Cardiac muscle cell (in vitro differentiated cells and primary cell): ENCODE measurements around the gene ANKRD55. TPM values are rescaled to one million over a fixed set of nuclear protein-coding genes. Genes with fewer than 3 reads are reported as not detected.

ENCODE experiments used
- DNase-seq, 2 donors: peaks; one replicate each; pipeline versions ENCODE4 v3.0.0 to v3.0.0-alpha.2; 2010 to 2017; ENCODE audit warnings: low read depth in 1 of 2, low spot score in 1 of 2
- H3K27ac ChIP-seq: fragments of 200-600 bp; sonication (generic); 2 replicates; pipeline ENCODE4 v1.5.1; 2016
- H3K27me3 ChIP-seq: fragments of 200-600 bp; sonication (generic); 2 replicates; pipeline ENCODE4 v1.6.0; 2016; ENCODE audit warnings: control low read depth
- H3K36me3 ChIP-seq: fragments of 200-600 bp; sonication (generic); 2 replicates; pipeline ENCODE4 v1.5.1; 2016; ENCODE audit warnings: control low read depth
- H3K4me1 ChIP-seq: fragments of 200-600 bp; sonication (generic); 2 replicates; pipeline ENCODE4 v1.8.1; 2017; ENCODE audit warnings: low read depth, mild to moderate bottlenecking, mixed run types
- H3K4me3 ChIP-seq: fragments of 200-600 bp; sonication (generic); 2 replicates; pipeline ENCODE4 v1.5.1; 2016; ENCODE audit warnings: mild to moderate bottlenecking
- H3K9me3 ChIP-seq: fragments of 200-600 bp; sonication (generic); 2 replicates; pipeline ENCODE4 v1.5.1; 2017; ENCODE audit warnings: low read depth, mild to moderate bottlenecking, control low read depth
- CTCF ChIP-seq: IDR thresholded peaks from 2 replicates; pipeline ENCODE4 v1.5.1; 2012; ENCODE audit warnings: low read depth, mild to moderate bottlenecking, low read length
- polyA plus RNA-seq: library from polyadenylated mRNA; unstranded; fragments of >200 nt; fragmentation: Nextera tagmentation; extraction: Ambion mirVana; gene quantifications from 2 replicates; pipeline ENCODE4 v1.2.1, GENCODE V29; 2016
- total RNA-seq: library from RNA; depleted of rRNA; stranded (reverse); fragments of >200 nt; gene quantifications from 2 replicates; pipeline ENCODE4 v1.2.3, GENCODE V29; 2016

The ANKRD55 gene
- total and polyA plus RNA-seq, 2 experiments from 2014 or later = 0.28 TPM; not detected in 1

GRCh38 chr5:56145106-56145505 is 88.0 kb downstream of the ANKRD55 start:
- TF ChIP-seq CTCF = no peak
- Histone ChIP-seq H3K27ac (no peak overlapping the region), H3K4me3 (no peak overlapping the region)

GRCh38 chr5:56144211-56144610 is 88.9 kb downstream of the ANKRD55 start:
- Histone ChIP-seq H3K4me1 (no peaks in the 10 kb centered on the region), H3K4me3 (no peak overlapping the region), H3K9me3 (no peaks in the 10 kb centered on the region), H3K27ac (no peak overlapping the region), H3K27me3 (no peaks in the 10 kb centered on the region), H3K36me3 (no peaks in the 10 kb centered on the region)
- DNase-seq = no peak
- no peak for TF ChIP-seq CTCF

More at GRCh38 chr5:56145106-56145505, 88.0 kb downstream of the ANKRD55 start:
- DNase-seq = no peak
- H3K9me3 ChIP-seq = no peaks in the 10 kb centered on the region
- H3K36me3 ChIP-seq = no peaks in the 10 kb centered on the region
- no peaks in the 10 kb centered on the region for H3K4me1 ChIP-seq
- no peaks in the 10 kb centered on the region for H3K27me3 ChIP-seq

GRCh38 chr5:56143373-56143714 is 89.8 kb downstream of the ANKRD55 start:
- no peak for TF ChIP-seq CTCF
- H3K36me3 ChIP-seq = no peaks in the 10 kb centered on the region
- no peaks in the 10 kb centered on the region for H3K9me3 ChIP-seq
- no peaks in the 10 kb centered on the region for H3K27me3 ChIP-seq
- no peaks in the 10 kb centered on the region for H3K4me1 ChIP-seq
- H3K4me3 ChIP-seq = no peak overlapping the region
- no peak for DNase-seq
- no peak overlapping the region for H3K27ac ChIP-seq

GRCh38 chr5:56142614-56143372 is 90.3 kb downstream of the ANKRD55 start:
- H3K36me3 ChIP-seq = no peaks in the 10 kb centered on the region
- no peak overlapping the region for H3K27ac ChIP-seq
- no peaks in the 10 kb centered on the region for H3K4me1 ChIP-seq
- no peaks in the 10 kb centered on the region for H3K27me3 ChIP-seq
- DNase-seq = no peak
- no peaks in the 10 kb centered on the region for H3K9me3 ChIP-seq
- no peak overlapping the region for H3K4me3 ChIP-seq
- no peak for TF ChIP-seq CTCF

GRCh38 chr5:56142233-56142613 is 90.9 kb downstream of the ANKRD55 start:
- Histone ChIP-seq H3K27me3 (no peaks in the 10 kb centered on the region), H3K36me3 (no peaks in the 10 kb centered on the region), H3K4me1 (no peaks in the 10 kb centered on the region), H3K27ac (no peak overlapping the region), H3K4me3 (no peak overlapping the region), H3K9me3 (no peaks in the 10 kb centered on the region)
- no peak for DNase-seq
- no peak for TF ChIP-seq CTCF
